Raji (cell line): Measurements from ENCODE around the gene CNKSR2.

Experiments
- POLR2A ChIP-seq: IDR thresholded peaks from 2 replicates; pipeline ENCODE4 v1.6.1; 2011; ENCODE audit warnings: low read depth, low read length, control low read depth; ENCODE audit not compliant: insufficient read depth

Gene CNKSR2

GRCh38 chrX:21400408-21401121 lies 26.3 kb downstream of the CNKSR2 start:
- TF ChIP-seq POLR2A, result no peak

GRCh38 chrX:21408307-21408706 lies 34.1 kb downstream of the CNKSR2 start:
- no peak for TF ChIP-seq POLR2A

GRCh38 chrX:21408788-21409187 lies 34.6 kb downstream of the CNKSR2 start:
- TF ChIP-seq POLR2A, result no peak

GRCh38 chrX:21412029-21412428 lies 37.8 kb downstream of the CNKSR2 start:
- TF ChIP-seq POLR2A, result no peak

- TF ChIP-seq POLR2A, result no peak
Measured at GRCh38 chrX:21412883-21413282, 38.7 kb downstream of the CNKSR2 start.

GRCh38 chrX:21427086-21427485 lies 52.9 kb downstream of the CNKSR2 start:
- no peak for TF ChIP-seq POLR2A

- no peak for TF ChIP-seq POLR2A
Measured at GRCh38 chrX:21437036-21437435, 62.8 kb downstream of the CNKSR2 start.

- TF ChIP-seq POLR2A, result no peak
Measured at GRCh38 chrX:21438792-21439191, 64.6 kb downstream of the CNKSR2 start.

GRCh38 chrX:21440911-21441310 lies 66.7 kb downstream of the CNKSR2 start:
- no peak for TF ChIP-seq POLR2A

GRCh38 chrX:21457718-21458117 lies 83.5 kb downstream of the CNKSR2 start:
- TF ChIP-seq POLR2A, result no peak

- TF ChIP-seq POLR2A, result no peak
Measured at GRCh38 chrX:21469071-21469470, 94.9 kb downstream of the CNKSR2 start.

GRCh38 chrX:21476909-21477308 lies 102.7 kb downstream of the CNKSR2 start:
- no peak for TF ChIP-seq POLR2A

- no peak for TF ChIP-seq POLR2A
Measured at GRCh38 chrX:21479695-21480270, 105.6 kb downstream of the CNKSR2 start.

GRCh38 chrX:21481761-21482160 lies 107.5 kb downstream of the CNKSR2 start:
- TF ChIP-seq POLR2A, result no peak

- TF ChIP-seq POLR2A, result no peak
Measured at GRCh38 chrX:21487832-21488231, 113.6 kb downstream of the CNKSR2 start.

- TF ChIP-seq POLR2A, result no peak
Measured at GRCh38 chrX:21490341-21490740, 116.1 kb downstream of the CNKSR2 start.
